Endodermal cell (in vitro differentiated cells): ENCODE measurements around the gene TMCC2. TPM values are rescaled to one million over a fixed set of nuclear protein-coding genes. Genes with fewer than 3 reads are reported as not detected.

ENCODE experiments used
- DNase-seq: peaks from one replicate; pipeline ENCODE4 v3.0.0-alpha.2; 2017
- H3K27ac ChIP-seq: 2 replicates; pipeline ENCODE4 v1.5.1; 2013; ENCODE audit warnings: mild to moderate bottlenecking, low read depth, low read length, moderate library complexity
- H3K27me3 ChIP-seq: 2 replicates; pipeline ENCODE4 v1.6.1; 2013; ENCODE audit warnings: mild to moderate bottlenecking, low read length, moderate library complexity; ENCODE audit not compliant: insufficient read depth, control insufficient read depth, poor library complexity, severe bottlenecking
- H3K36me3 ChIP-seq: 2 replicates; pipeline ENCODE4 v1.7.0; 2013; ENCODE audit warnings: mild to moderate bottlenecking, low read length, moderate library complexity; ENCODE audit not compliant: control insufficient read depth, insufficient read depth
- H3K4me1 ChIP-seq: one replicate; pipeline ENCODE4 v1.7.0; 2013; ENCODE audit warnings: low read length; ENCODE audit not compliant: control insufficient read depth, insufficient read depth
- H3K4me3 ChIP-seq: 2 replicates; pipeline ENCODE4 v1.5.1; 2013; ENCODE audit warnings: mild to moderate bottlenecking, low read length, moderate library complexity
- H3K9ac ChIP-seq: 2 replicates; pipeline ENCODE4 v1.6.1; 2013; ENCODE audit warnings: mild to moderate bottlenecking, low read length, moderate library complexity; ENCODE audit not compliant: poor library complexity, severe bottlenecking; ENCODE audit errors: extremely low read depth
- H3K9me3 ChIP-seq: 2 replicates; pipeline ENCODE4 v1.6.1; 2013; ENCODE audit warnings: mild to moderate bottlenecking, low read length, moderate library complexity; ENCODE audit not compliant: control insufficient read depth
- H3K27ac Mint-ChIP-seq: 2 replicates; pipeline ENCODE4 v1.8.0; 2020; ENCODE audit warnings: mixed read lengths
- H3K27me3 Mint-ChIP-seq: 2 replicates; pipeline ENCODE4 v1.8.0; 2021; ENCODE audit warnings: mild to moderate bottlenecking, mixed read lengths; ENCODE audit not compliant: insufficient read depth
- H3K36me3 Mint-ChIP-seq: 2 replicates; pipeline ENCODE4 v1.8.0; 2020; ENCODE audit warnings: low read depth, mixed read lengths
- H3K4me1 Mint-ChIP-seq: 2 replicates; pipeline ENCODE4 v1.8.0; 2020; ENCODE audit warnings: mixed read lengths
- H3K4me3 Mint-ChIP-seq: 2 replicates; pipeline ENCODE4 v1.8.0; 2020; ENCODE audit warnings: mild to moderate bottlenecking, moderate library complexity, mixed read lengths
- H3K9me3 Mint-ChIP-seq: 2 replicates; pipeline ENCODE4 v1.8.0; 2020; ENCODE audit warnings: mild to moderate bottlenecking, mixed read lengths
- CTCF ChIP-seq: fragments of 200-600 bp; sonication (generic); conservative IDR thresholded peaks from 2 replicates; pipeline ENCODE4 v1.5.0; 2021; ENCODE audit warnings: antibody characterized with exemption, mild to moderate bottlenecking
- WGBS, 2 experiments: methylation state at CpG; one replicate each; pipeline versions ENCODE4 v1.1.5 to v1.1.7; 2013; ENCODE audit warnings: missing lambda C conversion rate in 2 of 2, mixed read lengths in 1 of 2; ENCODE audit not compliant: insufficient coverage in 1 of 2, insufficient read length in 1 of 2; 5-methylcytosine and 5-hydroxymethylcytosine counted together
- total RNA-seq, 2 donors: library from RNA; stranded (reverse); fragmentation: NEBNext Ultra II Directional in 1 of 2; extraction: Animal tissue kit (Norgen Biotek cat#: 25700) in 1 of 2; gene quantifications; 2 replicates in 1 of 2; 3 replicates in 1 of 2; pipeline ENCODE4 v1.2.1, GENCODE V29; 2021

TMCC2 gene
- total RNA-seq, 2 donors from 2014 or later, result 5.2 to 5.8 TPM

DNA sequence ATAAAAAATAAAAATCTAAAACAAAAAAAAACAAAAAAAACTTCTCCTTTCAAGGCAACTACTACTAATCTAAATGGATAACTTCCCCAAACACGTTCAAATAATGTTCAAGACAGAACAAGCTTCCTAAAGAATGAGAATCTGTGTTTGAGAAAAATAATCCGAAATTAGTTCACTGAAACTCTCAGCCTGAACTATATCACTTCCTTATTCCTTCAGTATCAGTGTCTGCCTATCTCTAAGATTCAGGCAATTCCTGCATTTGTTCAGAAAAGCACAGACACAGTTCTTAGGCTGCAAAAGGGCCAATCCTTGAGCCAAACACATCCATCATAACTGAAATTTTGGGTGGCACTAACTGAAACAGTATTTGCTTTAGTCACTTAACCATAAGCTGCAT, 38.6 kb upstream of the TMCC2 start:
- H3K9me3 ChIP-seq, result peaks cover 3% of the 10 kb centered on the region
- TF ChIP-seq CTCF, result no peak
- Mint-ChIP-seq H3K4me1 (peaks cover 39% of the 10 kb centered on the region), H3K27me3 (no peaks in the 10 kb centered on the region), H3K4me3 (no peak overlapping the region), H3K27ac (no peak overlapping the region), H3K9me3 (no peaks in the 10 kb centered on the region), H3K36me3 (peaks cover 7% of the 10 kb centered on the region)
- H3K9ac ChIP-seq, result no peak overlapping the region
- peaks cover 12% of the 10 kb centered on the region for H3K36me3 ChIP-seq
- H3K27me3 ChIP-seq, result no peaks in the 10 kb centered on the region
- H3K4me3 ChIP-seq, result no peak overlapping the region
- WGBS, 2 experiments, result 92% methylated on average over 2 of the region's 2 CpGs
- H3K27ac ChIP-seq, result no peak overlapping the region
- no peak for DNase-seq
- H3K4me1 ChIP-seq, result no peaks in the 10 kb centered on the region

- peaks cover 8% of the 10 kb centered on the region for H3K36me3 ChIP-seq
- no peak overlapping the region for H3K4me3 Mint-ChIP-seq
- H3K4me1 Mint-ChIP-seq, result peaks cover 39% of the 10 kb centered on the region
- WGBS, 2 experiments, result 52 to 56% methylated on average over 5 to 9 of the region's 9 CpGs
- no peaks in the 10 kb centered on the region for H3K4me1 ChIP-seq
- no peak overlapping the region for H3K4me3 ChIP-seq
- TF ChIP-seq CTCF, result no peak
- no peak overlapping the region for H3K27ac ChIP-seq
- H3K27me3 ChIP-seq, result no peaks in the 10 kb centered on the region
- no peaks in the 10 kb centered on the region for H3K9me3 Mint-ChIP-seq
- no peaks in the 10 kb centered on the region for H3K27me3 Mint-ChIP-seq
- no peak overlapping the region for H3K9ac ChIP-seq
- peaks cover 3% of the 10 kb centered on the region for H3K9me3 ChIP-seq
- no peaks in the 10 kb centered on the region for H3K36me3 Mint-ChIP-seq
- DNase-seq, result no peak
- H3K27ac Mint-ChIP-seq, result no peak overlapping the region
These were observed 36.7 kb upstream of the TMCC2 start for GRCh38 chr1:205190845-205191577.

- Mint-ChIP-seq H3K9me3 (no peaks in the 10 kb centered on the region), H3K36me3 (no peaks in the 10 kb centered on the region), H3K4me1 (peaks cover 39% of the 10 kb centered on the region), H3K27me3 (no peaks in the 10 kb centered on the region), H3K4me3 (no peak overlapping the region), H3K27ac (no peak overlapping the region)
- peaks cover 3% of the 10 kb centered on the region for H3K9me3 ChIP-seq
- no peaks in the 10 kb centered on the region for H3K27me3 ChIP-seq
- no peak overlapping the region for H3K9ac ChIP-seq
- no peak for DNase-seq
- TF ChIP-seq CTCF, result no peak
- H3K27ac ChIP-seq, result peak overlapping the region; percentile 34
- no peaks in the 10 kb centered on the region for H3K4me1 ChIP-seq
- peaks cover 3% of the 10 kb centered on the region for H3K36me3 ChIP-seq
- no peak overlapping the region for H3K4me3 ChIP-seq
- 36 to 50% methylated on average over 2 of the region's 2 CpGs for WGBS, 2 experiments
These were observed 36.1 kb upstream of the TMCC2 start for GRCh38 chr1:205191622-205192021.
